ENCODE measurements around the gene INPP5B.
A peak's percentile ranks its signal among the peaks of the same experiment; 100 is the strongest.

Gene INPP5B

DNA sequence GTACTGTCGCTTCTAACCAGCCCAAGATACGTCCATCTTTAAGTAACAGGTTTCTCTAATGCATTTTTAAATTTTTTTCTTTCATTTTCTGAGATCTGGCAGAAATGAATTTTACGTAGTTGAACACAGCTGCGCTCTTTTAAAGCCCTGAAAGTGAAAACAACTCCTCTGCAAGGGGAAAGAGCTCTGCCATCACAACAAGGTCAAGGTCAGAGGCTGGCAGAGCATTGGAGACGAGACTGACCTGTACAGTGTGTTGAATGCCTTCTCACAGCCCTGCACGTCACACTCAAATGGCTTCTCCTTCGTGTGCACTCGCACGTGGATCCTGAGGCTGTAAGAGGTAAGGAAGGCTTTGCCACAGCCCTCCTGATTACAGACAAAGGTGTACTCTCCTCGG lies 107.2 kb downstream of the INPP5B start:
- DNase-seq (ENCODE audit: low read depth), result no peak

DNA sequence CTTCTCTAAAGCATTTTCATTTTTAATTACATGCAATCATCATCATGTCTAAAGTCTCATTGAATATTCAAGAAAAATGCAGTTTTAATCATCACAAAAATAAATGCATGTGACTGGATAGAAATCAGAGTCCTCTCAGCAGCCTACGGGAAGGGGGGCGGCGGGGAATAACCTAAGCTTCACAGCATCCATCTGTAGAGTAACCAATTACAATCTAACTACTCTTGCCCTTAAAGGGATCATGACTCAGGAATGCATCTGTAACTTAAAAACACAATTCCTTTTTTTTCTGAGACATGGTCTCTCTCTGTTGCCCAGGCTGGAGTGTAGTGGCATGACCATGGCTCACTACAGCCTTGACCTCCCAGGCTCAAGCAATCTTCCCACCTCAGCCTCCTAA lies 110.1 kb downstream of the INPP5B start:
- DNase-seq (ENCODE audit: low read depth), result no peak

DNA sequence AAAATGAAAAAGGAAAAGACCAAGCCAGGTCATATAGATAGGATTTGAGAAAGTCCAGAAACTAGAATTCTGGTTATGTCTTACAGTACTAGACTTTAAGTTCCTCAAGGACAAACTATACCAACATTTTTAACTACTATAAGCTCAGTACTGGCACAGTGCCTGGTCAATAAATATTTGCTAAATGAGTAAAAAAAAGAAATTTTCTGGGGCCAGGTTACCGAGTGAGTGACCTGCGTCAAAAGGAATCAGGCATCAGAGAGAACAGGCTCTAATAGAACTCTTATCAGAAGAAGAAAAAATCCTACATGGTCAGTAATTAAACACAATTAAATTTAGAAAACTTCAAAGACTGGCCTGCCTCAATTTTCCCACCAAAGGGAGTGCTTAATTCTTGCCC lies 115.0 kb downstream of the INPP5B start:
- no peak for DNase-seq (ENCODE audit: low read depth)

DNA sequence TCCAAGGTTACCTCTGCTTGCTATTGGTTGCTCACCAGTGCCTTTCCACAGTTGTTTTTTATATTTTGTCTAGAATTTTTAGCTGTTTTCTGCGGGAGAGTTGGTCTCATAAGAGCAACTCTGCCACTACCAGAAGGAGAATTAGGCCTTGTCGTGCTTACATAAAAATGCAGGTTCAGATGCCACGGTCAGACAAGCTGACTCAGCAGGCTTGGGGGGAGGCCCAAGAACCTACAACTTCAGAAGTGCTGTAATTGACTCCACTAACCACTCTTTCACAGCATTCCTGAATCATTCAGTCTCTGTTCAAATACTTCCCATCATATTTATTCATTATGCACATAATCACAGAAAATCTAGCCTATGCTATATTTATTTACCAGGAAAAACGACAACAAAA lies 115.7 kb downstream of the INPP5B start:
- DNase-seq (ENCODE audit: low read depth), result no peak

DNA sequence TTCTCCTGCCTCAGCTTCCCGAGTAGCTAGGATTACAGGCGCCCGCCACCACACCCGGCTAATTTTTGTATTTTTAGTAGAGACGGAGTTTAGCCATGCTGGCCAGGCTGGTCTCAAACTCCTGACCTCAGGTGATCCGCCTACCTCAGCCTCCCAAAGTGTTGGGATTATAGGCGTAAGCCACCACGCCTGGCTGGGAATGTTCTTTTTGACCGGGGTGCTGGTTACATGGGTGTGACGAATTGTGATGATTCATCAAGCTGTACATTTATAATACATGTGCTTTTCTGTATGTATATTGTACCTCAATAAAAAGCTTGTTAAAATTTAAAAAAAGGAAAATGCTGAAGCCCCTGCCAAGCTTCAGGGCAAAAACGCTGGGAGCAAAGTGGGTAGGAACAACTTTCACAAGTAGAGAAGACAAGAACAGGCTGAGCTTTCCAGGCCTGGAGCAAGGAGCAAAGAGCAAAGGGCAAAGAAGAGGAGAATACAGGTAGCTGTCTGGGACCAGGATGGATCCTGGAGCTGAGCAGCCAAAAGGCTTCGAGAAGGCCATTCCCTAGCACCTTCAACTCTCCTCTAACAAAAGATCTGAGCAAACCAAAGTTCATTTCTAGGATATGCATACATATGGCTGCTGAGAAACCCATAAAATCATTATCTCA lies 118.3 kb downstream of the INPP5B start:
- DNase-seq (ENCODE audit: low read depth), result no peak

DNA sequence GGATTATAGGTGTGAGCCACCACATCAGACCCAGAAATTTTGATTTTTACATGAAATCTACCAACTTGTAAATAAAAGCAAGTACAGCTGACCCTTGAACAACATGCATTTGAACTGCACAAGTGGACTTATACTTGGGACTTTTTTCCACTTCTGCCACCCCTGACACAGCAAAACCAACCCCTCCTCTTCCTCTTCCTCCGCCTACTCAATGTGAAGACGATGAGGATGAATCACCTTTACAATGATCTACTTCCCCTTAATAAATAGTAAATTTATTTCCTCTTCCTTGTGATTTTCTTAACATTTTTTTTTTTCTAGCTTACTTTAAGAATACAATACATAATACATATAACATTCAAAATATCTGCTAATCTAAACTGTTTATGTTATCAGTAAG lies 121.3 kb downstream of the INPP5B start:
- no peak for DNase-seq (ENCODE audit: low read depth)

DNA sequence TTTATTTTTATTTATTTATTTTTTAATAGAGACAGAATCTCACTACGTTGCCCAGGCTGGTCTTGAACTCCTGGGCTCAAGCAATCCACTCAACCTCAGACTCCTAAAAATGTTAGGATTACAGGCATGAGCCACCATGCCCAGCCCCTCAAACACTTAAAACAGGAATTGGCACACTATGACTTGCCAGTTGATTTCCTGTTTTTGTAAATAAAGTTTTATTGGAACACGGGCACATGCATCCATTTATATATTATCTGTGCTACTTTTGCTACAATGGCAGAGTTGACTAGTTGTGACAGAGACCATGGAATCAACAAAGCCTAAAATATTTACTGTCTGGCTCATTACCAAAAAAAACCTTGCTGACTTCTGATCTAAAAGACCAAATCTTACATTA lies 122.9 kb downstream of the INPP5B start:
- no peak for DNase-seq (ENCODE audit: low read depth)

DNA sequence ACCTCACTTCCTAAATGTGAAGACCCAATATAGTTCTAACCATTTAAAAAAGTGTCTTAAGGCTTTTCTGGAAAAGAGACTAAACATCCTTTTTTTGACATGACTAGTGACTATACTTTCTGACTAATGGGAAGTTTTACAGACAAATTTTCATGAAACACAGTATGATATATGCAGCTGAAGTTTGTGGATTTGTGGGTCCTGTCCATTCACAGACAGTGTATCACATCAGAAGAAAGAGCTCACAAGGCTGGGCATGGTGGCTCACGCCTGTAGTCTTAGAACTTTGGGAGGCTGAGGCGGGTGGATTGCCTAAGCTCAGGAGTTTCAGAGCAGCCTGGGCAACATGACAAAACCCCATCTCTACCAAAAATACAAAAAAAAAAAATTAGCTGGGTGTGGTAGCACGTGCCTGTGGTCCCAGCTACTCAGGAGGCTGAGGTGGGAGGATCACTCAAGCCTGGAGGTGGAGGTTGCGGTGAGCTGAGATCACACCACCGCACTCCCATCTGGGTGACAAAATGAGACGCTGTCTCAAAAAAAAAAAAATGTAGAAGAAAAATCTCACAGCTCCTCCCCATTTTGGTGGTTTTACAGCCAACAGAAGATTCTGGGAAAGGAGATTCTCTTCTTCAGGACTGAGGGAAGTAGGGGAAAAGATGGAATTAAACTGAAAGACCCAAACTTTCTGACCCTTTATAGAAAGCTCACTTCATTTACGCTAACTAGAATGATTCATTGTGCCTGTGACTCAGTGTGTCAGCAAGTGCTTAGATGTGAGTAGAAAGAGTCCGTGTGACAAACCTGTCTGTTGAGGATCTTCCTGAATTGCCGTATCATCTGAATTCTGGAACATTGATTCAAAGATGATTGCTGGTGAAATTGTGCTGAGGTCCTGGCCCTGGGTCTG lies 123.7 kb downstream of the INPP5B start:
- DNase-seq (ENCODE audit: low read depth), result no peak

DNA sequence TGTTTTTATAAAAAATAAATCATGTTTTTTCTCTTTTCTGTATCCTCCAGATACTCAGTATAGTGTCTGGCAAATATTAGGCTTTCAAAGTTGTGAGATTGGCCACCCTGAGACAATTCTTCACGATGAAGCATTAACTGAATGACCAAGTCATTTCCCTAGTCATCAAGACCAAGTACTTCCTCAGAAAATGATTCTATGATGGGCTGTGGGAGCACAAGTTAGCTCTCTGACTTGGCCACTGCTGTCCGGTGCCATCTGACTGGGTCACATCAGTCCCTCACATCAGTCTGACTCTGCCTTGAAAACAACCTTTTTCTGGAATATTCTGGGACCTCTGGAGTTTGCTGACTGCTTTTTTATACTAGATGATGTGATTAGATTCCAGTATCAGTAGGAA lies 125.4 kb downstream of the INPP5B start:
- no peak for DNase-seq (ENCODE audit: low read depth)

DNA sequence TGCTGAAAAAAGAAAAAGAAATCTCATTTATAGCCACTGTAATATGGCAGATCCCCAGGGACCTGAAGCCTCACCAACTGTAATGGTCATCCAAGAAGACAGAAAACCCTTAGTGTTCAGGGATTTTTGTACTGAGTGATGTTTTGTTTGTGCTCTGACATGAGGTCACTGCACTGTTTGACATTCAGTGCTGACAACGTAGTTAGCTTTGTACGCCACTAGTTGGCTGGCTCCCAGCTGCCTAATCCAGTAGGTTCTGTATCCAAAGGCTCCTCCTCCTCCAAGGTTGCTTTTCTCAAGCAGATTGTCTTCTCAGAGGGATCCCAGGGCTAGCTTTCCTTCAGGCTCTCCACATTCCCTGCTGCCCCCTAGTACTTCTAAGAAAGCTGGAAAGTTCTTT lies 129.4 kb downstream of the INPP5B start:
- DNase-seq (ENCODE audit: low read depth), result no peak

DNA sequence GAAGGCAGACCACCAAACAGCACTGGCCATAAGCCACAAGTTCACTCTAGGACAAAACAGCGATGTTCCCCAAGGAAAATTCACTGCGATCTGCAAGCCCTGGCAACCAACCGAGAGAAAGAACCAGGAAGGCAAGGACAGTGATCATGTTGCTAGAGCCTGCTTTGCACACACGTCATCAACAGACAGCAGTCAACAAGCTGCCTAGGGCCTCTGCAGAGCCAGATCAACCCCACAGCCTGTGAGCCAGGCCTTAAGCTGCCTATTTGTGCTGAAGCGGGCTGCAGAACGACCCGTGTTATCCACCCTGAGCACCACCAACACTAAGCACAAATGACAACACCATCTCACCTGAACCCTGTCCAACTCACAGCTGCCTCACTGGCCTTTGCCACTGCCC lies 132.6 kb downstream of the INPP5B start:
- peak; percentile 60 for DNase-seq (ENCODE audit: low read depth)

DNA sequence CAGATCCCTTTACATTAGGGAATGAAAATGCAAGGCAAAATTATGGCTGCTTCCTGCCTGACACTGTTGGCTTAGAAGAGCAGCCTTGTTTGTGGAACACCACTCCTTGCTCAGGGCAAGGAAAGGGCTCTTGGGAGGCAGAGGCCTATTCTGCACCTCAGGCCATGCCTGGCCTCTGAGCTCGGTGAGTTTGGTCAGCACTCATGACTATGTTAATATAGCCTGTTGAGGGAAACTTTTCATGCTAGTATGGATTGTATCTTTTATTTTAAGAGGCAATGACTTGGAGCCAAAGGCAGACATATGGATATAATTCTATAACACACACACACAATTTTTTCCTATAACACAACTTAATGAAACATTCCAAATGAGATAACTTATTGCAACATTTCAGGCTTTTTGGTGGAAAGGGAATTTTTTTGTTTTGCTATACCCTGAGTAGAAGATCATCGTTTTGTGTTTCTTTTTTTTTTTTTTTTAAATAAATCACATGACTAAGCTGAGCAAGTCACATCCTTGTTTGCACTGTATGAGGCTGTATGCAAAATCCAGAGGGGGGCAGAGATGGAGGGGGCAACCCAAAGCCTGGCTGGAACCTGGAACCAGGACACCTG lies 133.2 kb downstream of the INPP5B start:
- DNase-seq (ENCODE audit: low read depth), result peak; percentile 43

DNA sequence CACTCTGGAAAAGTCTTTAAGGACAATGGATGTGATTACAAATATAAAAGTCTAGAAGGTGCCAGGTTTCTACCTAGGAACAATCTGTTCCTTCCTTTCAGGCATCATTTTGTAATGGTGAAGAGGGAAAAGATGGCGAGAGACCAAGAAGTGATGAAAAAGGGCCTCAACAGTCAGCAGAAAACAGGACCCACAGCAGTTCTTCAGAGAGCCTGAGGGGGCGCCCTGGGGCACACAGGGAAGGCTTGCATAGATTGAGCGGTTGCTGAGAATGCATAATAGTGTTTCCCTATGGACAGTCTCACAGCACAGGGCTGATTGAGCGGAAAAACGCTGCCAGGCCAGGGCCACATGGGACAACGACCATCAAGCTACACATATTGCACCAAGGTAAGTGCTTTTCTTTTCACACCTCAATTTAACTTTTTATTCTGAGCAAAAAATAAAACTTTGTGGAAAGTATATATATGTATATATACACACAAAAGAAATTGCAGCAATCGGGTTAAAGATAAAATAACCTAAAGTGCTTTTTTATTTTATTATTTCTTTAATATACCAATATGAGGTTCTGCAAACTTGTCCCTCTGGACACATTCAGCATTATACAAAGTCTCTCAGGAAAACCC lies 135.7 kb downstream of the INPP5B start:
- peak; percentile 86 for DNase-seq (ENCODE audit: low read depth)
